Dermis blood vessel endothelial cell (primary cell): ENCODE measurements around the gene DPP6. TPM values are rescaled to one million over a fixed set of nuclear protein-coding genes. Genes with fewer than 3 reads are reported as not detected.

Experiments
- DNase-seq: peaks from one replicate; pipeline ENCODE4 v3.0.0; 2010
- total RNA-seq: library from RNA; depleted of rRNA; stranded (reverse); fragments of >200 nt; gene quantifications from 2 replicates; pipeline ENCODE4 v1.2.3, GENCODE V29; 2014

DPP6 gene
- total RNA-seq, 1 donor from 2014 or later = not detected

GRCh38 chr7:154568346-154568745 is 516.1 kb downstream of the DPP6 start:
- no peak for DNase-seq

- DNase-seq = no peak
These were observed 517.7 kb downstream of the DPP6 start for GRCh38 chr7:154569916-154570315.

GRCh38 chr7:154571772-154572171 is 519.6 kb downstream of the DPP6 start:
- DNase-seq = no peak

- no peak for DNase-seq
These were observed 522.0 kb downstream of the DPP6 start for GRCh38 chr7:154574235-154574634.

- no peak for DNase-seq
These were observed 523.3 kb downstream of the DPP6 start for GRCh38 chr7:154575497-154575896.

GRCh38 chr7:154576604-154577003 is 524.4 kb downstream of the DPP6 start:
- DNase-seq = no peak

GRCh38 chr7:154577141-154577873 is 525.1 kb downstream of the DPP6 start:
- no peak for DNase-seq

GRCh38 chr7:154578336-154578735 is 526.1 kb downstream of the DPP6 start:
- DNase-seq = no peak

- DNase-seq = no peak
These were observed 527.5 kb downstream of the DPP6 start for GRCh38 chr7:154579711-154580110.

- no peak for DNase-seq
These were observed 529.2 kb downstream of the DPP6 start for GRCh38 chr7:154581251-154581890.

- DNase-seq = no peak
These were observed 531.3 kb downstream of the DPP6 start for GRCh38 chr7:154583454-154583853.

- no peak for DNase-seq
These were observed 532.4 kb downstream of the DPP6 start for GRCh38 chr7:154584352-154585252.

- DNase-seq = no peak
These were observed 535.6 kb downstream of the DPP6 start for GRCh38 chr7:154587792-154588191.

- no peak for DNase-seq
These were observed 539.3 kb downstream of the DPP6 start for GRCh38 chr7:154591544-154591943.

GRCh38 chr7:154592388-154592787 is 540.2 kb downstream of the DPP6 start:
- no peak for DNase-seq

GRCh38 chr7:154598396-154598795 is 546.2 kb downstream of the DPP6 start:
- DNase-seq = no peak

GRCh38 chr7:154598864-154599263 is 546.7 kb downstream of the DPP6 start:
- DNase-seq = no peak

GRCh38 chr7:154610903-154611302 is 558.7 kb downstream of the DPP6 start:
- DNase-seq = no peak

- DNase-seq = no peak
These were observed 561.6 kb downstream of the DPP6 start for GRCh38 chr7:154613811-154614210.

GRCh38 chr7:154620141-154620755 is 568.0 kb downstream of the DPP6 start:
- DNase-seq = no peak

- DNase-seq = no peak
These were observed 571.2 kb downstream of the DPP6 start for GRCh38 chr7:154623399-154623798.

- no peak for DNase-seq
These were observed 575.6 kb downstream of the DPP6 start for GRCh38 chr7:154627646-154628290.
